Epithelial cell of alveolus of lung (primary cell): ENCODE results near the gene MAU2. TPM values are rescaled to one million over a fixed set of nuclear protein-coding genes. Genes with fewer than 3 reads are reported as not detected.

Experiments used
- total RNA-seq: library from RNA; depleted of rRNA; stranded (reverse); fragments of >200 nt; gene quantifications from 2 replicates; pipeline ENCODE4 v1.2.1, GENCODE V29; 2015

The MAU2 gene
- 19.9 and 45.3 TPM in 2 replicates for total RNA-seq

GRCh38 chr19:19320361-19321140, at the start of gene MAU2, which contains the start of gene SUGP1:
Gene MAU2 (plus strand): TSS chr19:19320829. CDS start chr19:19320860, 31 bp downstream.
Gene SUGP1 (minus strand): TSS chr19:19320509. CDS start chr19:19320496, 13 bp downstream.

GRCh38 chr19:19404879-19405860, 84.5 kb downstream of the MAU2 start, which contains the start of gene GATAD2A:
Gene GATAD2A (plus strand): TSS chr19:19405675. CDS start chr19:19465346, 59,671 bp downstream.

Other genes with a start within 250 kb of the MAU2 start
- 39.6 and 51.0 TPM in 2 replicates for gene TMEM161A, start 182.4 kb upstream of the MAU2 start, total RNA-seq
- 0.48 TPM in 1 of 2 replicates, not detected in the other for gene MEF2B, start 150.6 kb upstream of the MAU2 start, total RNA-seq
- gene BORCS8, start 128.7 kb upstream of the MAU2 start, total RNA-seq: 14.1 and 21.1 TPM in 2 replicates
- 95.0 and 98.1 TPM in 2 replicates for gene RFXANK, start 128.6 kb upstream of the MAU2 start, total RNA-seq
- gene NR2C2AP, start 117.4 kb upstream of the MAU2 start, total RNA-seq: 4.2 and 12.0 TPM in 2 replicates
- 0.08 TPM in 1 of 2 replicates, not detected in the other for gene NCAN, start 108.9 kb upstream of the MAU2 start, total RNA-seq
- 0.39 and 1.4 TPM in 2 replicates for gene TM6SF2, start 47.5 kb upstream of the MAU2 start, total RNA-seq
- gene SUGP1, start 320 bp upstream of the MAU2 start, total RNA-seq: 30.8 and 67.1 TPM in 2 replicates
- 27.8 and 61.8 TPM in 2 replicates for gene GATAD2A, start 84.8 kb downstream of the MAU2 start, total RNA-seq
- gene TSSK6, start 194.7 kb downstream of the MAU2 start, total RNA-seq: 0.91 and 3.8 TPM in 2 replicates
- gene NDUFA13, start 195.4 kb downstream of the MAU2 start, total RNA-seq: 34.0 and 218 TPM in 2 replicates
- 0.26 and 2.4 TPM in 2 replicates for gene YJEFN3, start 208.1 kb downstream of the MAU2 start, total RNA-seq
- gene CILP2, start 217.4 kb downstream of the MAU2 start, total RNA-seq: 0.52 and 6.0 TPM in 2 replicates